GOT3 (cell line): ENCODE data around the gene UIMC1.

Experiments used
- DNase-seq: peaks from one replicate; lab custom pipeline; 2025; ENCODE audit warnings: mixed read lengths; lab: John Stamatoyannopoulos, UW

The UIMC1 gene

DNA sequence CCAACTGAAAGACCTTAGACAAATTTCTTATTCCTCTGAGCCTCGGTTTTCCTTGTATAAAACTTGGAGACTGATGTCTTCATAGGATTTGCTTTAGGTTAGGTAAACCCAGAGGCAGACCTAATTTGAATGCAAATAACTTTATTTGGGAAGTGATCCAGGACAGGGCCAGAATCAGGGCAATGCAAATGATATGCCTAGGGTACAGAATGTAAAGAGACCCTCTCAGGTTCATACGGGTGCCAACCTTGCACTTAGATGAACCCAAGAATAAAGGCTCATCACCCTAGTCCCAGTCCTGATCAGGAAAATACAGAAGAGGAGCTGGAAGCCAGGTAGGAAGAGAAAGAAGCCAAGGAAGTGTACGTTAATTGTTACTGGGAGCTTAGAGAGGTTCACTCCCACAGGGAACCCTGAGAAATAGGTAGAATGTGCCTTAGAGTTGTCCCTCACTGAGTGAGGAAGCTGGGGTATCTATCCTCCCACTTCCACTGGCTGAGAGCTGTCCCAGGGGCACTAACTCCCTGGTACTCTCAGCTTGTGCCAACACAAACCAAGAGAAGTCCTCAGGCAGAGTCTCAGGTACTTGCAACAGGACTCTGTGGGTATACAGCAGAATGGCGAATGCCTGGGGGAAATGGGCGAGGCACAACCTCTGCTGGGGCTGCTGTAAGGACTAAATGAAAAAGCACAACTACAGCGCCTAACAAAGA lies 104.3 kb downstream of the UIMC1 start:
- no peak for DNase-seq

DNA sequence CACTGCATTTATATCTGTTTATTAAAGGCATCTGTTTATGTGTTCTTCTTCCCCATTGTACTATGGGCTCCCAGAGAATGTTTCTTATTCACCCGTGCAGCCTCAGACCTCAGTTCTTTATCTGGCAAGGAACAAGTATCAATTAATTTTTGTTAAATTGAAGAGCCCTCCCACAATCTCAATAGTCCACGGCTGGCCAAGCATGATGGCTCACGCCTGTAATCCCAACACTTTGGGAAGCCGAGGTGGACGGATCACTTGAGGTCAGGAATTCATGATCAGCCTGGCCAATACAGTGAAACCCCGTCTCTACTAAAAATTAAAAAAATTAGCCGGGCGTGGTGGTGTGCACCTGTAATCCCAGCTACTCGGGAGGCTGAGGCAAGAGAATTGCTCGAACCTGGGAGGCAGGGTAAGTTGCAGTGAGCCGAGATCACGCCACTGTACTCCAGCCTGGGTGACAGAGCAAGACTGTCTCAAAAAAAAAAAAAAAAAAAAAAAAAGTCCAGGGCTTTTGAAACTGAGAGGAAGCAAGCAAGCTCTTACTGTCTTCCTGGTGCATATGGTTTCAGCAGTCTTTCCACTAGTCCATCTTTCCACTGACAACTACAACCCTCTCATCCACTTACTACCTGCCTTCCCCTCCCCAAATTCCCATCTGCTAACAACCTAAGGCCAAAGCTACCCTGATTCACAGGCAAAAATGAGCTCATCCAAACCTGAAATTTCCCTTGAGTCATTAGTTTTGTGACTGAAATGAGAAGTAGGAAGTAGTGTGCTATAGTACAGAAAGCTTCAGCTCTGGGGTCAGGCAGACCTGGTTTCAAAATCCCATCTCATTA lies 105.1 kb downstream of the UIMC1 start:
- no peak for DNase-seq

DNA sequence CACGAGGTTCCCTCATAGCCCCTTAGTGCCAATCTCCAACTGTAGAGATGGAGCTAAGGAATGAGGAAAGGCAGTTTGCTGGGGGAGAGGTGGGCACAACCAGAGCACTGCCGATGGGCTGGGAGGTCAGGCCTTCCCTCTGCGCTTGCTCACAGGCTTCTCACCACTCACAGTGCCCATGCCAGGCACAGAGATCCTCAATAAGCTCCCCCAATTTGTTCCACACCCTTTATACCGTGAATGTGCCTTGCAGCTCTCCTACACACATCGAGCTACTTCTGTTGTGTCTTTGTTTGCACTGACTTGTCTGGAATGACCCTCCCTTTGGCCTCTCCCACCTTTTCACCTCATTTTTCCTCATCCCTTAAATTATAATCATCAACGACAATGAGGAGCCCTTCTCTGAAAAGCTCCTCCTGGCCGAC lies 105.8 kb downstream of the UIMC1 start:
- DNase-seq: no peak

DNA sequence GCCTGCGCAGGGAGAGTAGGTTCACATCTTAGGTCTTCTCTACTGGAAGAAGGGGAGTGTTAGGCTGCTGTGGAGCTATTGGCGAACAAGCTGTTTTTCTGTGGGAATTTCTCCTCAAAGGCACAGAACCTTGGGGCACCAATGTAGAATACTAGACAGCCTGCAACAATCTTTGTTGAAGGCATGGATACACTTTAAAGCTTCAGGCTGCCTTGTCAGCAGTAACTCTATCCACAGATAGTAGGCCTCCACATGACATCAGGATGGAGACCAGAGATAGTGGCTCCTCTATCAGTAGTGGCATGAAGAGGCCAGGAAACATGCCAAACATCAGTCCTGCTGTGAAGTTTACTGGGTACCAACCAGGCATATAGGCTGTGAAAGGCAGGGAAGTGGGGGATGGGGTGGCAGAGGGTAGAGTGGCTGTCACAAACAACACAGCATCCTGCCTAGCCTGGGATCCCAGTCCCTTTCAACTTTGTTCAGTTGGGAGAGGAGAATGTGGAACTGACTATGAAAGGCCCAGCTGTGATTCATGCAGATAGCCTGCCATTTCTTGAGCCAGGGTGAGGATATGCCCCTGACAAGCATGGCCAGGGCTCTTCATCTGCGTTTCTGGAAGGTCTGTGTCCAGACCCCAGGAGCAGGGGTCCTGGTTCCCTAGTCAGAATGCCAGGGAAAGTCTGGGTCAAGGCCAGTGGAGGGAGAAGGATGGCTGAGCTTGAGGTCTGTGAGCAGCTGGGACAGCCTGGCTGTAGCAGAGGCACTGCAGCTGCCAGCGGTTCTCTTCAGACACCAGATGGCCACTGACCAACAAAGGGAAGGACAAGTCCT lies 106.4 kb downstream of the UIMC1 start:
- no peak for DNase-seq

DNA sequence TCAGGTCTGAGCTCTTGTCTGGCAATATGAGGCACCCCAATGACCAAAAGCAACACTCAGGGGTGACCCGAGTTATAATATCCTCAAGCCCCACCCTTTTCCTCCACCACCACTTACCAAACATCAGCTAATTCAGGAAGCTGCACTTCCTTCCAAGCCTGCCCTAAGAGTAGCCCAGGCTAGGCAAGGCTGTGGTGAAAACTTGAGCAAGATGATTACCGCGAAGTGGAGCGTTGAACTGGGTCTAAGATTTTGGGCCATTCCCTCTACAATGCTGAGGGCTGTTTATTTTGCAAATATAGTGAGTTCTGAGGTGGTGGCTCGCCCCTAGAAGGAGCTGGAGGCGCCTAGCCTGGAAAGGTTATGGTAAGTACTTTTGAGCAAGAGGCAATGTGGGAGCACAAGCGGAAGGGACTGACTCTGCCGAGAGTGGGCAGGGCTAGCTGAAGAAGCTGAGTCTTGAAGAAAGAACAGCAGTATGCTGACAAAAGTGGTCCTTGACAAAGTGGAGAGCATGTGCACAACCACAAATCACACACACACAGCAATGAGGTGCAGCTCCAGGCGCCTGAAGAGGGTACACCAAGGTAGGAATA lies 107.2 kb downstream of the UIMC1 start, which contains the start of gene HK3:
Gene HK3 (minus strand): TSS at position 51 of the 596 bp plus-strand sequence. CDS start 3,187 bp downstream, outside the sequence.
- no peak for DNase-seq

DNA sequence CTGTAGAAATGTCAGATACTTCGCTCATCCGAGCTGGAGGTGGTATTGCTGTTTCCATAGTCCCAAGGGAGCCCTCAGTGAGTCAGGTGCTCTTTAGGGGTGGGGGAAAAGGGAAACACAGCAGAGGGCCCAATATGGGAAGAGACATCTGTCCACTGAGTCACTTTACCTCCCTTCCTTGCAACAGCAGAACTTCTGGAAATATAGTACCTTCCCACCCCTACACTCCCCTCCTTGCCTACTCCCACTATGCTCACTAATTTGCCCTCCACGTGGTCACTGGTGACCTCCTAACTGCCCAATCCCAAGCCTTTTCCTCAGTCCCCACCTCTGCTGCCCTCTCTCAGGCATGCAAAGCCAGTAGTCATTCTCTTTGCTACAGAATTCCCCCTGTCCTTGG lies 109.3 kb downstream of the UIMC1 start:
- no peak for DNase-seq

DNA sequence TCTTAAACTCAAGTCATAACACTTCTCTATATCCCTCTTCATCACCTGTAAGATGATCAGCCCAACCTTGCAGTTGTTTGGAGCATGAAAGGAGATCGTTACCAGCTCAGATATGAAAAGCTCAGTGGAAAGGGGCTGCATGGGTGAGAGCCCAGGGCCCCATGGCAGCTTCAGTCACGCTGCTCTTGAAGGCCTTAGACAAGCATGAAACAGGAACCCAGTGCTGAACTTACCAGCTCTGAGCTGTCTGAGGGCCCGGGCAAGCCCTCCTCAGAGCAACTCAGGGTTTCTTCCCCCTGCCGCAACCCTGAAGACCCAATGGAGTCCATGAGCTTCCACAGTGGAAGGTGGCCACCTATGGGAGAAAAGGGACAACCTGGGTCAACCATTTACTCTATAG lies 110.7 kb downstream of the UIMC1 start:
- DNase-seq: no peak

DNA sequence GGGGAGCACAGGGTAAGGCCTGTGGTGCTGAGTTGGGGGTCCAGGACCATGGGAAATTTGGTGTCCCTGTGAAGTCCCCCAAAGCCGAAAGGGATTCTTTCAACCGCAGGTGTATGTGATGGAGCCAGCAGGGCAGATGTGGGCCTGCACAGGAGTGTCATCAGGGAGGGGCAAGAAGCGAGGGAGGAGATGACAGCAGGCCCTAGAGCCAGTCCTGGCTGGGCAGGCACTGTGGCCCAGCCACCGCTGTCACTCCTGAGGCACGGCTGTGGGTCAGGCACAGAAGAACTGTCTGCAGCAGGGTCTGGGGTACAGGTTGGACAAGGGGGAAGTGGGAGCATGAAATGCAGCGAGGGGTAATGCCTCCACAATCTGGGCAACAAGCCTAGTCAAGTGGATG lies 112.3 kb downstream of the UIMC1 start:
- DNase-seq: no peak

DNA sequence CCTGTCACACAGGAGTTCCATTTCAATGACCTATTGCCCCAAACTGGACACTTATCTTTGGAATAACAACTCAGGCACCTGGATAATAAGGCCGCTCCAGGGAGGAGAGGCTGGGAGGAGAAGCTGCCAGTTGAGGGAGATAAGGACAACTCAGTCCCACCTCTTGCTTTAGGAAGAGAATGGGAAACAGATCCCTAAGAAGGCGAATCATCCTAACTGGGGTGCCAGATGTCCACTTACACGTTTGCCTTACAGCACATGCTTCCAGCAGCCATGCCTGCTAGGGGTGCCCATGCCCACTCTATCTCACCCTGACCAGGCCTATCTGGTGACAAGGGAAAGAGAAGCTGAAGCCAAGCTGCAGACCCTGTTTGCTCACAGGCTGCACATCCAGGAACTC lies 113.9 kb downstream of the UIMC1 start:
- no peak for DNase-seq

DNA sequence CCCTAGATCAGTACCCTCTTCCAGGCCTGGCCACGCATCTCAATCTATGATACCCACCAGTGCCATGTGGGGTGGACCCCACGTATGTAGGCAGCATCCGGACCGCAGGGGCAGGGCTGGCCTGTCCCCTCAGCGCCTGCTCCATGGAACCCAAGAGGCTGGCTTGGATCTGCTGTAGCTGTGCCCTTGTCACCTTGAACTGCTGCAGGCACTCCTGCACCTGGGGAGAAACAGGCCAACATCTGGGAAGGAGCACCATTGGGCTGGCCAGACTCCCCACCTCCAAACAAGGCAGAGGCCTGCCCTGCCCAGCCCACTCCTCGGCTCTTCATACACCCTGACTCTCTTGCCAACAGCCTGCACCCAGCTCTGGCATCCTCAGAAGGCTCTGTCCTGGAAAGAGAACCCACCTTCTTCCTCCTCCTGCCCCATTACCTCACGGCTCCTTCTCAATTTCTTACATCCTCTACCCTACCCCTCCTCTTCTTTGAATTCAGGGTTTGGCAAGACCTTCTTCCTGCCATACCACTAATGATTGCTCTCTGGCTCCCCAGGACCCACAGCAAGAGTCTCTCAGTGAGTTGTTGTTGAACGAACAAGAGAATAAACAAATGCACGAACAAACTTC lies 115.1 kb downstream of the UIMC1 start:
- no peak for DNase-seq

DNA sequence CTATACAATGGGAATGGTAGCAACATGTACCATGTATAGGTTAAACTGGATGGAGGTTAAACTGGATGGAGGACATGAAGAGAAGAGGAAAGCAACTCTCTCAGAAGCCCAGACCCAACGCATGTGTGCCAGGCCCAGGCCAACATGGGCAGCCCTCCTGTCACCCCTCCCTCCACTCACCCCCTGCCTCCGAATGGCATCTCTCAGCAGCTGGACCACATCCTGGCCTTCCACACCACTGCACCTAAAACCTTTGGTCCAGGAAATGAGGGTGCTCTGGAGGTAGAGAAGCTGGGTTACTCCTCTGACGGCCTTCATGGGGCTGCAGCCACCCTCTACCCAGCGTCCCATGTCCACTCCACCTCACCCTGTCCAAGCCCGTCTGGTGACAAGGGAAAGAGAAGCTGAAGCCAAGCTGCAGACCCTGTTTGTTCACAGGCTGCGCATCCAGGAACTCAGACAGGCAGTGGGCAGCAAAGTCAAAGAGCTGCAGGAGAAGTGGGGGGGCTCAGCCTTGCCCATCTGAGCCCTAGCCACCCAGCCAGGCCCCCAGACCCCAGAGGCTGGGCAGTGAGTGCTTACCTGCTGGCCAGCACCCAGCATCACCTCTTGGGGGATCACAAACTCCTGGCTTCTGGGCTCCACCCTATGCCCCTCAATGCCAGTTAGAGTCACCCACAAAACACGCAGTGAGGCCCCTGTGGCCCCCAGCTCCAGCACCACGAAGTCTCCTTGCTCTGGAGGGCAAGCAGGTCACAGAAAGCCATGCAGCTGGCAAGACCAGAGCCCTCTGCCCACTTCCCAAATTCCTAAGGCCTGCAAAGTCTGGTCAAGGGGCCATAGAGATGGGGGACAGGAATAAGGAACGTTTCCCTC lies 115.9 kb downstream of the UIMC1 start:
- no peak for DNase-seq

DNA sequence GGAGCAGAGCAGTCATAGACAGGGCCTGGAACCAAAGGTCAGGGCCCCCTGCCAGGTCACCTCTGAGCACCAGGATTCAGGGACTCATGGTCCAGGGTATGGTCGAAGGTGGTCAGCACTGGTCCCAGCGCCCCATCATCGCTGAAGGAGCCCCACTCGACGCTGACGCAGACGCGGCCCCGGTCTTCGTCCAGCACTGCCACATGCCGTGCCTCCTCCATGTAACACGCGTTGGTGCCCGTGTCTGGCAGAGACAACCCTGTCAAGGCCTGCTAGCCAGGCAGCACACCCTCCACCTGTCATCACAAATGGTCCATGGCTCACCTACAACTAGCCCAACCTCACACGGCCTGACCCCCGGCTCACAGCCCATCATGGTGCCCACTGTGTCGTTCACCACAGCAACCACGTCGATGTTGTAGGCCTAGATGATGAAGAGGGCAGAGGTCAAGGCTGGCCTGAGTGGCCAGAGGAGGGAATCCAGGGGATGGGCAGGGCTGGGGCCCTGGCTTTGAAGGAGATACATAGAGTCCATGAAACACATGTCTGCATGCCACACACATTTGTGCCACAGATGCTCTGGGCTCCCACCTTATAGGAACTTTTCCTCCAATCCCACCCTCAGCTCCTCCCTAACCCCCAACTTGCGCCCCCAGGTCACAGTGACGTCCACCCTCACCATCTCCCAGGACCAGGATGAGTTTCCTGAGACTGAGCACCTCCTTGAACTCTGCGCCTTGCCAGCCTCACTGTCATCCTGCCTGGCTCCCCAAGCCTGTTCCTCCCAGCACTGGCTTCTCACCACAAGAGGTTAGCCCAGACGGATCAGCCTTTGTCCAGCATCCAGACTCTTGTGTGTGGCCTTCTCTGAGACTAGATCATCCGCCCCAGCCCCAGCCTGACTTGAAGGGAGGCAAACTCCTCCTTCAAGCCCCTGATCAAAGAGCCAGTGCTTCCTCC lies 117.0 kb downstream of the UIMC1 start:
- DNase-seq: no peak

DNA sequence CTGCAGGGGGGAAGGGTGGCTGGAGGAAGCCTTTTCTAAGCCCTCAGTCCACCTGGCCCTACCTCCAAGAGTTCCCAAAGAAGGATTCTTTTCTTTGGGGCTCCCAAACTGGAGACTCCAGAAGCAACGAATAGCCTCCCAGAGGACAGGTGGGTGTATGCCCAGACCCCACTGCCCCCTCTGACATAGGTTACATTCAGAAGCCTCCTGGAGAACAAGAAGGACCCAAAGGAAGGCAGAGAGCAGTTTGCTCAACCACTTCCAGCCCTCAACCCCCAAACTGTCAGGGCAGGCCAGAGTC lies 117.8 kb downstream of the UIMC1 start:
- DNase-seq: no peak

DNA sequence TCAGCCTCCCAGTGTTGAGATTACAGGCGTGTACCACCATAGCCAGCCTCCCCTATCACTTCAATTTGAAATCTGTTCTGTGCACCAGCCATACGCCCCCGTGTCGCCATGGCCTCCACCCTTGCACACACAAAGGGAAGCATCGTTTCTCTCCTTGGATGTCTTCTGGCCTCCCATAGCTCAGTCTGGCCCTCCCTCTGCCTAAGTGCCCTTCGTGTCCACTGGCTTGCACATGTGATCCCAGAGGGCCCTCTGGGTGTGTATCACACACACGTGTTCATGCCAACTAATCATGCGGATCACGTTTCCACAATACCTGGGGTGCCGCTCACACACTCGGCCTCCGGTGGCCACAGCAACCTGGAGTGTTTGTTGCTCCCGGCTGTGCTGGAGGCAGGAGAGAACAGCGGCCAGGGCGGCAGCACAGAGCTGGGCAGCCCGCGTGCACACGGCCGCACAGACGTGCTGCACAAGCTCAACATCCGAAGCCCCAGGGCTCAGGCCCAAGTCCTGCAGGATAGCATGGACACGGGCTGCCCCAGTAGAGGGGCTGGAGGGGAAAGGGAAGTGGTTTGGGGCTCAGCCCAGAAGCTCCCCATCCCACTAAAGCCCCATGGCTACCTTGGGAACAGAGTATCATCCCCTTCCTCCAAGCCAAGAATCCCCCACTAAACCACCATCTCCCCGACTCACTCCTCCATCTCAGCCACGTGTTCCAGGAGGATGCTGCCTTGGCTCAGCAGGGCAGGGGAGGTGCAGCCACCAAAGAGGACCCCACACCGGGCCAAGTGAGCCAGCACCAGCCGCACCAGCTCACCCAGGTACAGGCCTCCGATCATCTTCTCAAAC lies 118.3 kb downstream of the UIMC1 start:
- no peak for DNase-seq

DNA sequence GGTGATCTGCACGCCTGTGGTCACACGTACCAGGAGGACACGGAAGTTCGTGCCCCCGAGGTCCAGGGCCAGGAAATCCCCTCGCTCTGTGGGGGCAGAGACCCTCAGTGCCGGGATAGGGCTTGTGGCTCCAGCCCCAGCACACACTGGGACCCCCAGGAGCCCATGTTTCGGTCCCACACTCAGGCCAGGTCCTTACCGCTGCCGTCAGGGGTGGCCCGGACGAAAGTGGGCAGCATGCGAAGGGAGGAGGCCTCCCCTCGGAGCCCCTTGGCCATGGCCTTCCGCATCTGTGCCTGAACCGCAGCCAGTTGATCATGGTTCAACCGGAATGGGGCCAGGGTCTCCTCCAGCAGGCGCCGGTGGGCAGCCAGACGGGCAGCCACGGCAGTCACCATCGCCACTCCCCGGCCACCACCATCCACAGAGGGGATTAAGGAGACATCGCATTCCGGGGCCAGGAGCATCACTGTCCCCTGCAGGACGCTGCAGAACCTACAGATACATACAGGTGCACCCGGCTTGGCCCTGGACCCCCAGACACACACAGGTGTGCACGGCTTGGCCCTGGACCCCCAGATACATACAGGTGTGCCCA lies 119.2 kb downstream of the UIMC1 start:
- no peak for DNase-seq

DNA sequence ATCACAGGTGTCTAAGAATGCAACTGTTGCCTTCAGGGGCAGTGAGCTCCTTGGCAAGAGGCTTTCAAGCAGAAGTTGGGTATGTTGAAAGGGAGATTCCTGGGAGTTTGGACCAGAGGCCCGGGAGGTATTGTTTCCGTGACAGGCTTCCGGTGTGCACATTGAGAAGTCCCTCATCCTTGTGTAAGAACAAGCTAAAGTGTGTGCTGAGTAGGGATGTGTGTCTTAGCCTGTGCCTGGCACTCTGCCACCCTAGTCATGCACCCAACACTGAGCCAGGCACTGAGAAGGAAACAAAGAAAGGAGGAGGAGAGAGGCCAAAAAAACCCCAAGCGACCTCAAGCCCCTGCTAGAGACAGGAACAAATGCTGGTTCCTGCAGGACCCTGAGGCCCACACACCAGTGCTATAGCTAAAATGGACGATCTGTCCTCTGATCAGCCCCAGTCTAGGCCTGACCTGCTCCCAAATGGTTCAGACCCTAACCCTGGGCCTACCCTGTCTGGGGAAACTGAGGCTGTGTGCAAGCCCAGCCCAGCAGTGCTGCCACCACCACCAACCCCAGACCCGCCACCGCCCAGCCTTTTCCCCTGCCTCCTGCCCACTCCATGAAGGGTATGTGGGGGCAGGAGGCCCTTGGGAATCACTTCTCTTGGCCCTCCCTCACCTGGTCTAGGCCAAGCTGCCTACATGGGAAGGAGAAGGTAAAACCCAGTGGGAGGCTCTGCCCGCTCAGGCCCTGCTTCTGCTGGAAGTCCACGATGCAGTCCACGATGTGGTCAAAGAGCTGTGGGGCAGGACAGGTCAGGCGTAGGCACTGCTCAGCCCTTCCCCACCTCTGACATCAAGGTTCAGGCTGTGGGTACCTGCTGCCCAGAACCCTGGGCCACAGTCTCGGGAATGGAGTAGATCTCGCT lies 120.0 kb downstream of the UIMC1 start:
- DNase-seq: no peak

DNA sequence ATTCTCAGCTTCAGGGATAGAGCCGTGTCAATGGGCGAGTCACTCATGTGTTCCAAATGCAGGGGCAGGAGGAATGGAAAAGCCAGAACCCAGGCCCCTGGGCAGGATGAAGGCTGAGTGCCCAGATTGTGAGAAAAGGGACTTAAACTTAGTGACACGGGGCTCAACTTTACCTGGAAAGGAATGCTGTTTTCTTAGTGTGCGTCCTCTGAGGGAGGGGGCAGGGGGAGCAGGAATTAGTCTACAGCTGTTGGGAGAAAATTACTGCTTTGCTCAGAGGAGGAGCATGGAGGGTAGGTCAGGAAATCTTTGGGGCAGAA lies 122.0 kb downstream of the UIMC1 start:
- DNase-seq: no peak
